Adipocyte (in vitro differentiated cells): Measurements from ENCODE around the gene SSMEM1.
A peak's percentile ranks its signal among the peaks of the same experiment; 100 is the strongest.

ENCODE experiments used
- DNase-seq: peaks from one replicate; pipeline ENCODE4 v3.0.0-alpha.2; 2015; ENCODE audit warnings: low read depth
- H3K27me3 ChIP-seq: replicated peaks from 2 replicates; pipeline ENCODE4 v1.7.0; 2013; ENCODE audit warnings: mild to moderate bottlenecking, low read length, moderate library complexity; ENCODE audit not compliant: control insufficient read depth, insufficient read depth
- H3K36me3 ChIP-seq: 2 replicates; pipeline ENCODE4 v1.7.0; 2013; ENCODE audit warnings: low read length, mild to moderate bottlenecking, moderate library complexity; ENCODE audit not compliant: control insufficient read depth, insufficient read depth, severe bottlenecking
- H3K4me1 ChIP-seq: 2 replicates; pipeline ENCODE4 v1.7.0; 2013; ENCODE audit warnings: mild to moderate bottlenecking, low read length, moderate library complexity; ENCODE audit not compliant: control insufficient read depth, insufficient read depth
- H3K4me3 ChIP-seq: 2 replicates; pipeline ENCODE4 v1.7.0; 2013; ENCODE audit warnings: mild to moderate bottlenecking, low read length, moderate library complexity
- H3K9ac ChIP-seq: 2 replicates; pipeline ENCODE4 v1.7.0; 2013; ENCODE audit warnings: mild to moderate bottlenecking, low read length, moderate library complexity
- H3K9me3 ChIP-seq: 2 replicates; pipeline ENCODE4 v1.7.0; 2013; ENCODE audit warnings: mild to moderate bottlenecking, low read length, moderate library complexity; ENCODE audit not compliant: control insufficient read depth

The SSMEM1 gene

GRCh38 chr7:130187360-130187759 lies 20.3 kb upstream of the SSMEM1 start:
- peaks cover 7% of the 10 kb centered on the region for H3K4me1 ChIP-seq
- no peak overlapping the region for H3K4me3 ChIP-seq
- H3K9me3 ChIP-seq, result no peaks in the 10 kb centered on the region
- H3K9ac ChIP-seq, result no peak overlapping the region
- no peak for DNase-seq
- no peaks in the 10 kb centered on the region for H3K27me3 ChIP-seq
- H3K36me3 ChIP-seq, result peaks cover 25% of the 10 kb centered on the region

DNA sequence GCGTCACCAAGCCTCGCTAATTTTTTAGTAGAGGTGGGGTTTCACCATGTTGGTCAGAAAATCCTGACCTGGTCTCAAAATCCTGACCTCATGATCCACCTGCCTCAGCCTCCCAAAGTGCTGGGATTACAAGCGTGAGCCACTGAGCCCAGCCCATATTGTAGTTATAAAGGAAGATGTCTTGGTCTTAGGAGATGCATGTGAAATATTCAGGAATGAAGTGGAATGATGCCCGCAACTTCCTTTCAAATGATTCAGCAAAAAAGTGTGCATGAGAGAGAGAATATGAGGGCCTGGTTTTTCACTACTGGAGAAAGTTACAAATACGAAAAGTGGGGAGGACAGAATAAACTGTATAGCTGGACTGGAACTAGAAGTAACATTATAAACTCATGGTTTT lies 18.3 kb upstream of the SSMEM1 start:
- no peak overlapping the region for H3K9ac ChIP-seq
- H3K9me3 ChIP-seq, result no peaks in the 10 kb centered on the region
- H3K4me1 ChIP-seq, result peaks cover 7% of the 10 kb centered on the region
- peak; percentile 25 for DNase-seq
- peaks cover 23% of the 10 kb centered on the region for H3K36me3 ChIP-seq
- H3K27me3 ChIP-seq, result no peaks in the 10 kb centered on the region
- no peak overlapping the region for H3K4me3 ChIP-seq

GRCh38 chr7:130191791-130192190 lies 15.9 kb upstream of the SSMEM1 start:
- H3K4me1 ChIP-seq, result peaks cover 7% of the 10 kb centered on the region
- DNase-seq, result no peak
- H3K9me3 ChIP-seq, result no peaks in the 10 kb centered on the region
- no peak overlapping the region for H3K9ac ChIP-seq
- no peaks in the 10 kb centered on the region for H3K27me3 ChIP-seq
- H3K36me3 ChIP-seq, result peaks cover 28% of the 10 kb centered on the region
- H3K4me3 ChIP-seq, result no peak overlapping the region

DNA sequence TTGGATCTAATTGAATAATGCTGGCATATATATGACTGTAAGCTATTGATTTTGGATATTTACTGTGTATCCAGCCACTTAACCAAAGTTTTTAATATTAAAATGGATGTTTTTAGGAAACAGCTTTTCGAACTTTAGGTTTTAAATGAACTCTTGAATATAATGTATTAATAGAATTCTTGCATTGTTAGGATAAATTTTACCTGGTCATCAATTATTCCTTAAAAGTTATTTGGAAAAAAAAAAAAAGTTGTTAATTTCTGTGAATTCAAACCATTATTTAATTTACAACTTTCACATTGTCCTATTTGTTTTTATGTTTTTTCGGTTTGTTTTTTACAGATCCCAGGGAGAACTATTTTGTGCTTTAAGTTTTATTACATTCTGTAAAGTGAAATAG lies 12.3 kb upstream of the SSMEM1 start:
- Histone ChIP-seq H3K9me3 (no peaks in the 10 kb centered on the region), H3K36me3 (peaks cover 50% of the 10 kb centered on the region), H3K27me3 (no peaks in the 10 kb centered on the region), H3K9ac (no peak overlapping the region), H3K4me1 (no peaks in the 10 kb centered on the region), H3K4me3 (no peak overlapping the region)
- no peak for DNase-seq

DNA sequence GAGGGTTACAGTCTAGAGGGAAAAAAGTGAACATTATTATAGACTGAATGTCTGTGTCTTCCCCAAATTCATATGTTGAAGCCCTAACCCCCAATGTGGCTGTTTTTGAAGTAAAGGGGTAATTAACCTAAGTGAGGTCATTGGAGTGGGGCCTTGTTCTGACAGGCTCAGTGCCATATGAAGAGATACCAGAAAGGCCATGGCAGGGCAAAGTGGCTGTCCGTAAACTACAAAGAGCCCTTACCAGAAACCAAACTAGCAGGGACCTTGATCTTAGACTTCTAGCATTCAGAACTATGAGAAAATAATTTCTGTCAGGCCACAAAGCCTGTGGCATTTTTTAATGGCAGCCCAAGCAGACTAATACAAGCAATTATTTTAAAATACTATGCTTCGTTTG lies 11.2 kb upstream of the SSMEM1 start:
- Histone ChIP-seq H3K9ac (no peak overlapping the region), H3K9me3 (no peaks in the 10 kb centered on the region), H3K4me1 (no peaks in the 10 kb centered on the region), H3K36me3 (peaks cover 55% of the 10 kb centered on the region), H3K27me3 (no peaks in the 10 kb centered on the region), H3K4me3 (no peak overlapping the region)
- no peak for DNase-seq

DNA sequence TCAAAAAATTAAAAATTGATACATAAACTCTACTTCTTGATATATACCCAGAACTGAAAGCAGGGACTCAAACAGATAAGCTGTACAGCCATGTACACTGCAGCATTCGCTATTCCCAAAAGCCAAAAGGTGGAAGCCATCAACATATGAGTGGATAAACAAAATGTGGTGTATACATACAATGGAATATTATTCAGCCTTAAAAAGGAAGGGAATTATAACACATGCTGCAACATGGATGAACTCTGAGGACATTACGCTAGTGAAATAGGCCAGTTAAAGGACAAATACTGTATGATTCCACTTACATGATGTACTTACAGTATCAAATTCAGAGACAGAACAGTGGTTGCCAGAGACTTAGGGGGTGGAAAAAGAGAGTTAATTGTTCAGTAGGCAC lies 10.6 kb upstream of the SSMEM1 start:
- H3K9me3 ChIP-seq, result no peaks in the 10 kb centered on the region
- H3K4me3 ChIP-seq, result no peak overlapping the region
- no peak overlapping the region for H3K9ac ChIP-seq
- peaks cover 55% of the 10 kb centered on the region for H3K36me3 ChIP-seq
- no peaks in the 10 kb centered on the region for H3K4me1 ChIP-seq
- H3K27me3 ChIP-seq, result no peaks in the 10 kb centered on the region
- no peak for DNase-seq

DNA sequence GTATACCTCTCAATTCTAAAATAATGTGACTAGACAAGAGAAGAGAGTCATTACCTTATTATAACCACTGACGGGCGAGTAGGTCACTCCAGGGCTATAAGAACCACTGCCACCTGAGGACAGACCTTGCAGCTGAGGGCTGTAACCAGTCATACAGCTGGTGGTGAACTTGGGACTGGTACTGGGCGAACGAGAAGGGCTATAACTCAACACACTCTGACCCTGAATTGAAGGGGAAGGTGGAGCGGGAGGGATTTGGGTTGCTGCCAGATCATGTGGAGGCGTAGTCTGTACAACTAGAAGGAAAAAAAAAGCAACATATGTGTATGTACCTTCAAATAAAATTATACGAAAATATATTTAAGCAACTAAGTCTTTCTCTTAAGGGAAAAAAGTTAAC lies 5.9 kb upstream of the SSMEM1 start:
- peaks cover 13% of the 10 kb centered on the region for H3K4me1 ChIP-seq
- no peaks in the 10 kb centered on the region for H3K9me3 ChIP-seq
- no peak for DNase-seq
- H3K9ac ChIP-seq, result no peak overlapping the region
- H3K36me3 ChIP-seq, result peaks cover 52% of the 10 kb centered on the region
- H3K4me3 ChIP-seq, result no peak overlapping the region
- H3K27me3 ChIP-seq, result no peaks in the 10 kb centered on the region

GRCh38 chr7:130205084-130205947 lies 2.3 kb upstream of the SSMEM1 start, which contains the start of gene TMEM209:
TMEM209 (minus strand) TSS chr7:130205406; CDS start chr7:130205375, 31 bp downstream.
- peak within 1 kb of the TSS; percentile 94 for H3K4me3 ChIP-seq
- peaks cover 24% of the 10 kb centered on the region for H3K4me1 ChIP-seq
- H3K9me3 ChIP-seq, result no peaks in the 10 kb centered on the region
- peak within 1 kb of the TSS; percentile 93 for H3K9ac ChIP-seq
- H3K27me3 ChIP-seq, result no peaks in the 10 kb centered on the region
- peaks cover 31% of the 10 kb centered on the region for H3K36me3 ChIP-seq
- peak; percentile 99 for DNase-seq

DNA sequence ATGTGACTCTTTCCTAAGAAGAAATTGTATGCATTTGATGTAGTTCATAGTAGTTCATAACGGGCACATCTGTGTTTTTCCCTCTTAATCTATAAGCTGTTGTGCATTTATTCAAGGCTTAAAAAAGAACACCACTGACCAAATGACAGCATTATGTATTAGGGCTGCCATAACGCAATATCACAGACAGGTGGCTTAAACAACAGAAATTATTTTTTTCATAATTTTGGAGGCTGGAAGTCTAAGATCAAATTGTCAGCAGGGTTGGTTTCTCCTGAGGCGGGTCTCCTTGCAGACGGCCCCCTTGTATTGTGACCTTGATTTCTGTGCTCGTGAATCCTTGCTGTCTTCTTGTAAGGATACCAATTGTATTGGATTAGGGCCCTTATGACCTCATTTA lies 627 bp upstream of the SSMEM1 start:
- Histone ChIP-seq H3K9ac (peak overlapping the region; percentile 34), H3K27me3 (no peaks in the 10 kb centered on the region), H3K4me3 (no peak overlapping the region), H3K9me3 (no peaks in the 10 kb centered on the region), H3K36me3 (peaks cover 15% of the 10 kb centered on the region), H3K4me1 (peaks cover 28% of the 10 kb centered on the region)
- no peak for DNase-seq

DNA sequence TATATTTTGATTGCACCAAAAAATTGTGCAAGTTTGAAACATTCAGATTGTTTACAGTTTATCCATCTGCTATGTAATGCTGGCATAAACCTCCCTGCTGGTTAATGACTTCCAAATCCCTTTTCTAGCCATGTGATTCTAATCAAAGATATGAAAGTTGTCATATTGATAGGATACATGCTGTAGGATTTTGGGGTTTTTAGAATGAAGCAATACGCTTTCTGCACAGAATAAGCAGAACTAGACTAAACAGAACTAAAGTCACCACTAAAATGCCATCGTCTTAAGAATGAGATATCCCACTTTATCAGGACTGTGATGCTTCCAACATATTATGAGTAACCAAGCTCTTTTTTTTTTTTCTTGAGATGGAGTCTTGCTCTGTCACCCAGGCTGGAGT lies 856 bp downstream of the SSMEM1 start:
- DNase-seq, result peak; percentile 61
- peaks cover 2% of the 10 kb centered on the region for H3K36me3 ChIP-seq
- peaks cover 28% of the 10 kb centered on the region for H3K4me1 ChIP-seq
- H3K4me3 ChIP-seq, result no peak overlapping the region
- no peaks in the 10 kb centered on the region for H3K27me3 ChIP-seq
- H3K9me3 ChIP-seq, result no peaks in the 10 kb centered on the region
- no peak overlapping the region for H3K9ac ChIP-seq

- no peaks in the 10 kb centered on the region for H3K27me3 ChIP-seq
- no peaks in the 10 kb centered on the region for H3K9me3 ChIP-seq
- peaks cover 24% of the 10 kb centered on the region for H3K4me1 ChIP-seq
- peak overlapping the region; percentile 13 for H3K9ac ChIP-seq
- no peaks in the 10 kb centered on the region for H3K36me3 ChIP-seq
- H3K4me3 ChIP-seq, result no peak overlapping the region
- DNase-seq, result peak; percentile 76
These were observed 2.7 kb downstream of the SSMEM1 start for GRCh38 chr7:130210181-130210935.
